LNCaP clone FGC (cell line): Measurements from ENCODE around the gene CYP2F1.
"Not testable (repeated sequence)": the region's sequence is repeated elsewhere in the genome, so short reads cannot be mapped to it uniquely, and the experiment has no call there.

Experiments used
- DNase-seq: peaks from one replicate; pipeline ENCODE4 v3.0.0-alpha.2; 2011; ENCODE audit warnings: low read depth
- H3K4me3 ChIP-seq: 2 replicates; pipeline ENCODE4 v1.5.1; 2011; ENCODE audit warnings: mild to moderate bottlenecking, low read depth, low read length, control low read depth
- TF ChIP-seq, protein P1 (sequence below): IDR thresholded peaks from 2 replicates; pipeline ENCODE4 v1.5.1; 2012; ENCODE audit warnings: mild to moderate bottlenecking; ENCODE audit not compliant: control insufficient read depth, insufficient read depth; ENCODE audit errors: extremely low read depth

Gene CYP2F1

DNA sequence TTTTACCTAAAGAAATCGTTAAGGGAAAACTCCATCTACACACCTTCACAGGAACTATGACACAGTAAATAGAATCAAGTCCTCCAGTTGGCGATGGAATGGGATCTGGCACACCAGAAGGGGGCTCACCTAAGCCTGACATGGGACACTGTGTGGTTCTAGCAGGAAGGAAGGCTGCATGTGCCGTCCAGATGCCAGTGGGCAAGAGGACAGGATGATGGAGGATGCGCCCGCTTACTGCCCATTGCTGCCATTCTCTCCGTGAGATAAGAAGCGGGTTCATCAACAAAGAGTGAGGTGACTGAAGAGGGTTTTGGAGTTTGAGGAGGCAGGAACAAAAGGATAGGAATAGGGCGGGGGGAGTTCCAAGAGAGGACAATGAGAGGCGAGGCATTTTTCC, 2.9 kb upstream of the CYP2F1 start:
- no peak for DNase-seq
- TF ChIP-seq, protein P1, sequence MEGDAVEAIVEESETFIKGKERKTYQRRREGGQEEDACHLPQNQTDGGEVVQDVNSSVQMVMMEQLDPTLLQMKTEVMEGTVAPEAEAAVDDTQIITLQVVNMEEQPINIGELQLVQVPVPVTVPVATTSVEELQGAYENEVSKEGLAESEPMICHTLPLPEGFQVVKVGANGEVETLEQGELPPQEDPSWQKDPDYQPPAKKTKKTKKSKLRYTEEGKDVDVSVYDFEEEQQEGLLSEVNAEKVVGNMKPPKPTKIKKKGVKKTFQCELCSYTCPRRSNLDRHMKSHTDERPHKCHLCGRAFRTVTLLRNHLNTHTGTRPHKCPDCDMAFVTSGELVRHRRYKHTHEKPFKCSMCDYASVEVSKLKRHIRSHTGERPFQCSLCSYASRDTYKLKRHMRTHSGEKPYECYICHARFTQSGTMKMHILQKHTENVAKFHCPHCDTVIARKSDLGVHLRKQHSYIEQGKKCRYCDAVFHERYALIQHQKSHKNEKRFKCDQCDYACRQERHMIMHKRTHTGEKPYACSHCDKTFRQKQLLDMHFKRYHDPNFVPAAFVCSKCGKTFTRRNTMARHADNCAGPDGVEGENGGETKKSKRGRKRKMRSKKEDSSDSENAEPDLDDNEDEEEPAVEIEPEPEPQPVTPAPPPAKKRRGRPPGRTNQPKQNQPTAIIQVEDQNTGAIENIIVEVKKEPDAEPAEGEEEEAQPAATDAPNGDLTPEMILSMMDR: no peak
- no peak overlapping the region for H3K4me3 ChIP-seq

DNA sequence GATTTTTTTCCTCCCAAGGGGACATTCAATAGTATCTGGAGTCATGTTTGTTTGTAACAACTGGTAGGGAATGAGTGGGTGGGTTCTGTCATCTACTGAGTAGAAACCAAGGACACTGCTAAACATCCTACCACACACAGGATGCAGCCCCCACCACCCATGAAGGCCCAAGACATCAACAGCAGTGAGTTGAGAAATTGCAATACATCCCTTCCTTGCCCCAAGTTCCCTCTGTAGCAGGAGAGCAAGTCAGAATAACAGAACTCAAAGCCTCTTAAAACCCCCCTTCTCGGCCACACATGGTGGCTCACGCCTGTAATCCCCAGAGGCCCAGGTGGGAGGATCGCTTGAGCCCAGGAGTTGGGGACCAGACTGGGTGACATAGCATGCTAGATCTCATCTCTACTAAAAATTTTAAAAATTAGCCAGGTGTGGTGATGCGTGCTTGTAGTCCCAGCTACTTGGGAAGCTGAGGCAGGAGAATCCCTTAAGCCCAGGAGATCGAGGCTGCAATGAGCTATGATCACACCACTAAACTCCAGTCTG, 2.4 kb upstream of the CYP2F1 start:
- TF ChIP-seq, protein P1: no peak
- DNase-seq: no peak
- H3K4me3 ChIP-seq: no peak overlapping the region

DNA sequence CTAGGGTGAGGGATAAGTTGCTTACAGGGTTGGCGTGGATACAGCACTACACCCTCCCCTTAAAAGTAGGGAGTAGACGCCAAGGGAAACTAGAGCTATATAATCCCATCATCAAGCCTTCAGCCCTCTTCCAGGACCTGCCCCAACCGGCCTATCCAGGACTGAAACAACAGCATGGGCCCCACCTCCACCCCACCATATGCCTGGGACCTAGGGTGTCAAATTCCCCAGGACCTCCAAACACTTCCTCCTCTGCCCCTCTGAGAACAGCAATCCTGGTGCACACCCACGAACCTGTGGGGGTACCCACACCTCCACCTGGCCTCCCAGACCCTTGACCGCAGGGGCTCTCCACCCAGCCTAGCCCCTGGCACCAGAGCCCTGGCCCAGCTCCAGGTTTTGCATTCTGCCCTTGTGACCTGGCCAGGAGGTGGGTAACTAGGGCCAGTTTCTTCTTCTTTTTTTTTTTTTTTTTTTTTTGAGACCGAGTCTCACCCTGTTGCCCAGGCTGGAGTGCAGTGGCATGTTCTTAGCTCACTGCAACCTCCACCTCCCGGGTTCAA, 1.4 kb upstream of the CYP2F1 start:
- DNase-seq: no peak
- TF ChIP-seq, protein P1: no peak
- H3K4me3 ChIP-seq: no peak overlapping the region

DNA sequence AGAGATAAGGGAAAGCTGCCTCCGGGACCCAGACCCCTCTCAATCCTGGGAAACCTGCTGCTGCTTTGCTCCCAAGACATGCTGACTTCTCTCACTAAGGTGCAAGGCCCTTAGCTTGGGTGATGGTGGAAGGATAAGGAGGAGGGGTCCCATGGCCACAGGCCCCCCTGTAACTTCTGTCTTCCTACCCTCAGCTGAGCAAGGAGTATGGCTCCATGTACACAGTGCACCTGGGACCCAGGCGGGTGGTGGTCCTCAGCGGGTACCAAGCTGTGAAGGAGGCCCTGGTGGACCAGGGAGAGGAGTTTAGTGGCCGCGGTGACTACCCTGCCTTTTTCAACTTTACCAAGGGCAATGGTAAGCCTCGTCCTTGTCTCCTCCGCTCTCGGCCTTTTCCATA, 2.0 kb downstream of the CYP2F1 start:
- TF ChIP-seq, protein P1: no peak
- no peak for DNase-seq
- no peak overlapping the region for H3K4me3 ChIP-seq

DNA sequence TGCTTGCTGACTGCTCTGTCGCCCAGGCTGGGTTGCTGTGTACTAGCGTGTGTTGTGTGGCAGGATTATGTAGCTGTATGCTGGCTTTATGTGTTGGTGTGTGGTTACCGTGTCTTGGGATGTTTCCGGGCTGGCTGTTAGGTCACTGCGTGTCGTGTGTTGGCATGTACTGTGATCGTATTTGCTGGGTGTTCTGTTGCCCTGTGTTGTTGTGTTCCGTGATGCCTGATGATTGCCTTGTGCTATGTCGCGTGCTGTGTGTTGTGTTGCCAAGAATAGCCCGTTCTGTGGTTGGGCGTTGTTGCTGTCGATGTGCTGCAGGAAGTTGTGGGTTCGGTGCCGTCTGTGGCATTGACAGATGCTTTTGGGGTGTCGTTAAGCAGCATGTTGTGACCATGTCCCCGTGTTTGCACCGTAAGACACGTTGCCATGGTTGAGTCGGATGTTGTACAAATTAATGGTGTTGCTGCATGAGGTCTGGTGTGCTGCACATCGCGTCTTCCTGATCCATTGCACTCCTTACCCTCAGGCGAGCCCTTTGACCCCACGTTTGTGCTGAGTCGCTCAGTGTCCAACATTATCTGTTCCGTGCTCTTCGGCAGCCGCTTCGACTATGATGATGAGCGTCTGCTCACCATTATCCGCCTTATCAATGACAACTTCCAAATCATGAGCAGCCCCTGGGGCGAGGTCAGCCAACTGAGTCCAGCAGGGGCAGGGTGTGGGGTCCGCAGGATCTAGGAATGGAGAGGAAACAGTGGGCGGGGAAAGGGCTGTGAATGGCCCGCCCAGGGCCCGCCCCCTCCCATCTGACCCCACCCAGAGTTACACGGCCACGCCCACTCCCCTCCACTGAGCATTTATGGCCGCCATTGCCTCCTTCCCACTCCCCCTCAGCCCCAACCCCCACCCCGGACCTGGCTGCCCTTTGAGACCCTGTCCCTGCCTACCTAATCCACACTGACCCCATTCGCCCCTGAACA, 7.0 kb downstream of the CYP2F1 start:
- not testable (repeated sequence) for DNase-seq, H3K4me3 ChIP-seq

DNA sequence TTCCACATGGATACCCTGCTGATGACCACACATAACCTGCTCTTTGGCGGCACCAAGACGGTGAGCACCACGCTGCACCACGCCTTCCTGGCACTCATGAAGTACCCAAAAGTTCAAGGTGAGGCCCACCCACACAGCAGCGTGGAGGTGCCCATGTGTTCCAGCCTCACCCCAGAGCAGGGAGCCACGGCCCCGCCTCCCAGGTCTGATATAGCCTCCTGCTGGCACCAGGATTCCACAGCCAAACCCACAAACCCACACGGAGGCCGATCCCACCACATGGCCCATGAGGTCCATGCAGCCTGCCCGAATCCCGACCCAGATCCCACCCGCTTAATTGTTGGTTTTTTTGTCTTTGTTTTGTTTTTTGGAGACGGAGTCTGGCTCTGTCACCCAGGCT, 8.6 kb downstream of the CYP2F1 start:
- not testable (repeated sequence) for DNase-seq, H3K4me3 ChIP-seq

DNA sequence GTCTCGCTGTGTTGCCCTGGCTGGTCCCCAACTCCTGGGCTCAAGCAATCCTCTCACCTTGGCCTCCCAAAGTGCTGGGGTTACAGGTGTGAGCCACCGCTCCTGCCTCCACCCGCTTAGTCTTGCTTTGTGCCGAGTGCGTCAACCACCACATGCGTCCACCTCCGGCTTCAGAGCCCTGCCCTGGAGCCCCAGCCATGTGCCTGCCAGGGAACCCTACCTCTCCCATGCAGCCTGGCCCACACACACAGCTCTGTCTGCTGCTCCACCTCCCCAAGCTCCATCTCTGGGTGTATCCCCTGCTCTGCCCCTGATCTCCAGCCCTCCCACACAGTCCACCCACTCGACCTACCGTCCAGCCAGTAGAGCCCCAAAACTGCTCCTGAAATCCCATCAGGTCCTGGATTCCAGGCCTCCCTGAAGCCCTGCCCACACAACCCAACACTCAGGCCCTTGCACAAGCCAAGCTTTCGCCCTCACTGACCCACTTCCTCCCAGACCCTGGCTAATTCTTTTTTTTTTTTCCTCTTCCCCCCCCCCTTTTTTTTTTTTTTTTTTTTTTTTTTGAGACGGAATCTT, 9.6 kb downstream of the CYP2F1 start:
- DNase-seq: no peak
- TF ChIP-seq, protein P1: no peak
- H3K4me3 ChIP-seq: no peak overlapping the region

DNA sequence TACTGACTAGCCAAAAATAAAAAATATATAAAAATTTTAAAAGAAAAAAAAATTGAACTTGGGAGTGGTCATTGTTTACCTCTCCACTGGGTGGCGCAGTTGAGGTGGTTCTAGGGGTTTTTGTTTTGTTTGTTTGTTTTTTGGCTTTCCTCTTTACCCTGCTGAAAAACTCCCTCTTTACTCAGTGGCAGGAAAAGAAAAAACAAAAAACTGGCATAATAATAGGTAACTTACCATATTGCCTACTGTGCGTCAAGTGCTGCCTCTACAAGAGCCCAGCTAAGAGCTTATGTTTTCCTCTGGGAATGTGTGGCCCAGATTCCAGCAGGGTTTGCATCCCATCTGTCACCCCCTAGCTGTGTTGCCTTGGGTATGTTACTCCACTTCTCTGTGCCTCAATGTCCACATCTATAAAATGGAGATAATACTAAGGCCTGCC, 12.6 kb downstream of the CYP2F1 start:
- TF ChIP-seq, protein P1: 0 out of 2 replicates have a peak, but pooled peaks have one; percentile 13
- DNase-seq, H3K4me3 ChIP-seq: not testable (repeated sequence)

DNA sequence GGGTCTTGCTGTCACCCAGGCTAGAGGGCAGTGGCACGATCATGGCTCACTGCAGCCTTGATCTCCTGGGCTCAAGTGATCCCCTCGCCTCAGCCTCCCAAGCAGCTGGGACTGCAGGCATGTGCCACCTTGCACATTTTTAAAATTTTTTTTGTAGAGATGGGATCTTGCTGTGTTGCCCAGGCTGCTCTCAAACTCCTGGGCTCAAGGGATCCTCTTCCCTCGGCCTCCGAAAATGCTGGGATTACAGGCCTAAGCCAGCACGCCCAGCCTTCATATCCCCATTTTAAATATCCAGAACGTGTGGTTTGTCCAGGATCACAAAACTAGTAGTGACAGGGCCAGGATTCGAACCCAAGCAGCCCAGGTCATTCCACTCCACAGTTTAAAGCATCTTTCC, 13.1 kb downstream of the CYP2F1 start:
- not testable (repeated sequence) for H3K4me3 ChIP-seq, DNase-seq

DNA sequence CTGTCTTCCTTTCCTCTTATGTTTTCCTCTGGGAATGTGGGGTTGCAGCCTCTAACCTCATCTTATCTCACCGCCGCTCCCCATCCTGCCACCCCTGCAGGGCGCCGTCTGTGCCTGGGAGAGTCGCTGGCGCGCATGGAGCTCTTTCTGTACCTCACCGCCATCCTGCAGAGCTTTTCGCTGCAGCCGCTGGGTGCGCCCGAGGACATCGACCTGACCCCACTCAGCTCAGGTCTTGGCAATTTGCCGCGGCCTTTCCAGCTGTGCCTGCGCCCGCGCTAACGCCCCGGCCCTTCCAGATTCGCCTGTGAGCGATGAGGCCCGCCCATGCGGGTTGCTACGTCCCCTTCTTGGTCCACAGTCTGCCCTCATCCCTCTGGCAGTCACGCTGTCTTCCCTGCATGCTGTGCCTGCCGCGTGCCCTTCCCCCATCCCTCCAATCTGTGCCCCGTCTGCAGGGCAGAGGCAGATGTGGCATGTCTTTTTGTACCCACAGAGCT, 13.6 kb downstream of the CYP2F1 start:
- not testable (repeated sequence) for H3K4me3 ChIP-seq, DNase-seq
